MM.1S (cell line): ENCODE data around the gene TMEM114.

ENCODE experiments used
- DNase-seq: peaks from one replicate; pipeline ENCODE4 v3.0.0-alpha.2; 2015
- H2AFZ ChIP-seq: fragments of 300-600 bp; sonication (generic); 2 replicates; pipeline ENCODE4 v1.6.0; 2016; ENCODE audit warnings: antibody characterized with exemption, low read length
- H3F3A ChIP-seq: fragments of 300-600 bp; sonication (generic); 2 replicates; pipeline ENCODE4 v1.6.1; 2016; ENCODE audit warnings: mild to moderate bottlenecking, antibody characterized with exemption, low read length, moderate library complexity, mixed read lengths; ENCODE audit not compliant: insufficient read depth
- H3K27ac ChIP-seq: fragments of 300-600 bp; sonication (generic); 2 replicates; pipeline ENCODE4 v1.5.1; 2016; ENCODE audit warnings: mild to moderate bottlenecking, low read length
- H3K27me3 ChIP-seq: fragments of 300-600 bp; sonication (generic); replicated peaks from 2 replicates; pipeline ENCODE4 v1.6.0; 2016; ENCODE audit warnings: low read length; ENCODE audit not compliant: insufficient read depth
- H3K36me3 ChIP-seq: fragments of 300-600 bp; sonication (generic); replicated peaks from 2 replicates; pipeline ENCODE4 v1.6.1; 2016; ENCODE audit warnings: mild to moderate bottlenecking, low read length, mixed read lengths; ENCODE audit not compliant: insufficient read depth
- H3K4me1 ChIP-seq: fragments of 300-600 bp; sonication (generic); 2 replicates; pipeline ENCODE4 v1.6.1; 2016; ENCODE audit warnings: low read length, mixed read lengths
- H3K4me2 ChIP-seq: fragments of 300-600 bp; sonication (generic); 2 replicates; pipeline ENCODE4 v1.6.0; 2016; ENCODE audit warnings: low read depth, low read length
- H3K4me3 ChIP-seq: fragments of 300-600 bp; sonication (generic); 2 replicates; pipeline ENCODE4 v1.5.1; 2016; ENCODE audit warnings: low read length, mixed read lengths
- H3K79me2 ChIP-seq: fragments of 300-600 bp; sonication (generic); 2 replicates; pipeline ENCODE4 v1.6.1; 2016; ENCODE audit warnings: mixed run types, low read length, mixed read lengths
- H3K9ac ChIP-seq: fragments of 300-600 bp; sonication (generic); 2 replicates; pipeline ENCODE4 v1.6.1; 2016; ENCODE audit warnings: low read length, mixed read lengths
- H3K9me2 ChIP-seq: fragments of 300-600 bp; sonication (generic); replicated peaks from 2 replicates; pipeline ENCODE4 v1.6.1; 2016; ENCODE audit warnings: mild to moderate bottlenecking, low read length, mixed read lengths; ENCODE audit not compliant: insufficient read depth
- H3K9me3 ChIP-seq: fragments of 300-600 bp; sonication (generic); replicated peaks from 2 replicates; pipeline ENCODE4 v1.6.1; 2016; ENCODE audit warnings: mild to moderate bottlenecking, low read length, mixed read lengths; ENCODE audit not compliant: insufficient read depth
- H4K20me1 ChIP-seq: fragments of 300-600 bp; sonication (generic); 2 replicates; pipeline ENCODE4 v1.6.1; 2016; ENCODE audit warnings: mild to moderate bottlenecking, low read length, moderate library complexity, mixed read lengths; ENCODE audit not compliant: insufficient read depth
- EZH2 ChIP-seq: fragments of 300-600 bp; sonication (generic); optimal IDR thresholded peaks from 2 replicates; pipeline ENCODE3; 2017; ENCODE audit warnings: low read depth, mild to moderate bottlenecking, antibody characterized with exemption, low read length, mixed read lengths
- EZH2phosphoT487 ChIP-seq: fragments of 300-600 bp; sonication (generic); IDR thresholded peaks from 2 replicates; pipeline ENCODE4 v1.6.1; 2018; ENCODE audit warnings: antibody characterized with exemption, low read length
- TF ChIP-seq, protein P1 (sequence below): fragments of 300-600 bp; sonication (generic); IDR thresholded peaks from 2 replicates; pipeline ENCODE4 v1.5.1; 2016; ENCODE audit warnings: antibody characterized with exemption, low read length, mixed read lengths

TMEM114 gene

DNA sequence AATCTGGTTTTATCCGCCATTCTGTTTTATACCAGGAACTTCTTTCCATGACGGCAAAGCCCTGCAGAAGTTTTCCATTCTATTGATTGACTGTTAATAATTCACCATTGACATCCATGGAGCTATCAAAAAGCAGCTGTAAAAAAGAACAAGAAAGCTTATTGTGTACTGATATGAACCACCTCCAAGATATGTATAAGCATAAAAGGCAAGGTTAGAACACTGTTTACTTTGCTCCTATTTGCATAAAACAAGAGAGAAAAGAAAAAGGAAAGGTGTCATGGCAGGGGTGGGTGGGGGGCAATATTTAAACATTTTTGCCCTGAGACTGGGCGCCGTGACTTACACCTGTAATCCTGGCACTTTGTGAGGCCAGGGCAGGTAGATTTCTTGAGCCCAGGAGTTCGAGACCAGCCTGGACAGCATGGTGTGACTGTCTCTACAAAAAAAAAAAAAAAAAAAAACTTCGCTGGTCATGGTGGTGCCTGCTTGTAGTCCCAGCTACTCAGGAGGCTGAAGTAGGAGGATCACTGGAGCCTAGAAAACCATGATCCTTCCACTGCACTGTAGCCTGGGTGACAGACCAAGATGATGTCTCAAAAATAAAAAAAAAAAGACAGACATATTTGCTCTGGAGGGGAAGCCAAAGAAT, 52.5 kb downstream of the TMEM114 start:
- H3F3A ChIP-seq: no peaks in the 10 kb centered on the region
- no peak overlapping the region for H2AFZ ChIP-seq
- no peaks in the 10 kb centered on the region for H3K4me1 ChIP-seq
- no peak overlapping the region for H3K4me2 ChIP-seq
- H3K4me3 ChIP-seq: no peak overlapping the region
- TF ChIP-seq, protein P1, sequence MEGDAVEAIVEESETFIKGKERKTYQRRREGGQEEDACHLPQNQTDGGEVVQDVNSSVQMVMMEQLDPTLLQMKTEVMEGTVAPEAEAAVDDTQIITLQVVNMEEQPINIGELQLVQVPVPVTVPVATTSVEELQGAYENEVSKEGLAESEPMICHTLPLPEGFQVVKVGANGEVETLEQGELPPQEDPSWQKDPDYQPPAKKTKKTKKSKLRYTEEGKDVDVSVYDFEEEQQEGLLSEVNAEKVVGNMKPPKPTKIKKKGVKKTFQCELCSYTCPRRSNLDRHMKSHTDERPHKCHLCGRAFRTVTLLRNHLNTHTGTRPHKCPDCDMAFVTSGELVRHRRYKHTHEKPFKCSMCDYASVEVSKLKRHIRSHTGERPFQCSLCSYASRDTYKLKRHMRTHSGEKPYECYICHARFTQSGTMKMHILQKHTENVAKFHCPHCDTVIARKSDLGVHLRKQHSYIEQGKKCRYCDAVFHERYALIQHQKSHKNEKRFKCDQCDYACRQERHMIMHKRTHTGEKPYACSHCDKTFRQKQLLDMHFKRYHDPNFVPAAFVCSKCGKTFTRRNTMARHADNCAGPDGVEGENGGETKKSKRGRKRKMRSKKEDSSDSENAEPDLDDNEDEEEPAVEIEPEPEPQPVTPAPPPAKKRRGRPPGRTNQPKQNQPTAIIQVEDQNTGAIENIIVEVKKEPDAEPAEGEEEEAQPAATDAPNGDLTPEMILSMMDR: no peak
- TF ChIP-seq EZH2phosphoT487 (no peak), EZH2 (no peak)
- H3K9me3 ChIP-seq: no peaks in the 10 kb centered on the region
- no peak overlapping the region for H3K9ac ChIP-seq
- H3K36me3 ChIP-seq: no peaks in the 10 kb centered on the region
- H3K27me3 ChIP-seq: no peaks in the 10 kb centered on the region; the same call in 1 of the 2 replicates
- H3K9me2 ChIP-seq: no peaks in the 10 kb centered on the region
- H3K79me2 ChIP-seq: no peaks in the 10 kb centered on the region
- DNase-seq: no peak
- no peak overlapping the region for H3K27ac ChIP-seq
- no peaks in the 10 kb centered on the region for H4K20me1 ChIP-seq

DNA sequence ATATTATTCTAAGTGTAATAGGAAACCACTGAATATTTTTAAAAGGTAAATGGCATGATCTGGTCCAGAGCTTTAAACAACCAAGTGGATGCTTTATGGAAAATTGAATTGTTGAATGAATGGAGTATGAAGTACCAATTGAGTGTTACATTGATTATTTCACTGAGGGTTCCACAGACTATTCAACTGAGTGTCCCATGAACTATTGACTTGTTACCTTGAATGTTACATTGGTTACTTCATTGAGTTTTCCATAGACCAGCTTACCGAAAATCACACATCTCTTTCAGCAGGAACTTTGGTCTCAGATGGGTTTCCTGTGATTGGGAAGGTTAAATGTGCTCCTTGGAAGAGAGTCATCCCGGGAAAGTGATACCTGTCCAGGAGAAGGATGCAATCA, 56.8 kb downstream of the TMEM114 start:
- no peak for DNase-seq
- Histone ChIP-seq H3K36me3 (no peaks in the 10 kb centered on the region), H3K27ac (no peak overlapping the region), H3K79me2 (no peaks in the 10 kb centered on the region), H3K9me3 (no peaks in the 10 kb centered on the region), H3F3A (no peaks in the 10 kb centered on the region), H3K4me1 (no peaks in the 10 kb centered on the region), H3K9ac (no peak overlapping the region), H3K4me3 (no peak overlapping the region), H3K9me2 (no peaks in the 10 kb centered on the region), H3K27me3 (no peaks in the 10 kb centered on the region; the same call in 1 of the 2 replicates), H4K20me1 (no peaks in the 10 kb centered on the region), H3K4me2 (no peak overlapping the region), H2AFZ (no peak overlapping the region)
- TF ChIP-seq EZH2phosphoT487 (no peak), EZH2 (no peak)
- TF ChIP-seq, protein P1: no peak

DNA sequence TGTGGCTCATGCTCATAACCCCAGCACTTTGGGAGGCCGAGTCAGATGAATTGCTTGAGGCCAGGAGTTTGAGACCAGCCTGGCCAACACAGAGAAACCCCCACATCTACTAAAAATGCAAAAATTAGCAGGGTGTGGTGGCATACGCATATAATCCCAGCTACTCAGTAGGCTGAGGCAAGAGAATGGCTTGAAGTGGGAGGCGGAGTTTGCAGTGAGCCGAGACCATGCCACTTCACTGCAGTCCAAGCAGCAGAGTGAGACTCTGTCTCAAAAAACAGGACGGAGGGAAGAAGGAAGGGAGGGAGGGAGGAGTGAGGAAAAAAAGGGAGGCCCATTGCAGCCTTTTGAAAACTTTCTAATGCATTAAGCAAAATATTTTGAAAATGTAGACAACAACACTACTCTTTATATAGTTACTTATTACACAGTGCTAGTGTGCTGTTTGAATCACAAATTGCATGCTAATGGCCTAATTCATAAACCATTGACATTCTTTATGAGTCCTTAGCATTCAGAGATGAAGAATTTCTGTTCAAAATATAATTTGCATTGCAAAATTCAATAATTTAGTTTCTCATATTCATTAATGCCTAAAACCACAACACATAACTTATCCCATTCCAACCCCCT, 59.4 kb downstream of the TMEM114 start:
- Histone ChIP-seq H4K20me1 (no peaks in the 10 kb centered on the region), H3K4me3 (no peak overlapping the region), H3K9ac (no peak overlapping the region), H2AFZ (no peak overlapping the region), H3K4me1 (no peaks in the 10 kb centered on the region), H3K9me2 (no peaks in the 10 kb centered on the region), H3K27me3 (no peaks in the 10 kb centered on the region; the same call in 1 of the 2 replicates), H3K79me2 (no peaks in the 10 kb centered on the region), H3F3A (no peaks in the 10 kb centered on the region), H3K9me3 (no peaks in the 10 kb centered on the region), H3K36me3 (no peaks in the 10 kb centered on the region), H3K27ac (no peak overlapping the region), H3K4me2 (no peak overlapping the region)
- TF ChIP-seq, protein P1: no peak
- no peak for TF ChIP-seq EZH2
- TF ChIP-seq EZH2phosphoT487: no peak
- no peak for DNase-seq
